ENCODE results near the gene SYNGAP1.
"Not testable (repeated sequence)": the region's sequence is repeated elsewhere in the genome, so short reads cannot be mapped to it uniquely, and the experiment has no call there.

Gene SYNGAP1

GRCh38 chr6:33419580-33420490 is at the start of gene SYNGAP1:
TSS of gene SYNGAP1 (plus strand) at chr6:33420065. CDS start at chr6:33420265, 200 bp downstream.
- DNase-seq (ENCODE audit: low read depth), result peak; percentile 82

- DNase-seq (ENCODE audit: low read depth), result not testable (repeated sequence)
Measured at GRCh38 chr6:33371901-33372300, 48.0 kb upstream of the SYNGAP1 start.

- no peak for DNase-seq (ENCODE audit: low read depth)
Measured at GRCh38 chr6:33372526-33373123, 47.2 kb upstream of the SYNGAP1 start.

GRCh38 chr6:33373960-33374910 is 45.6 kb upstream of the SYNGAP1 start:
- no peak for DNase-seq (ENCODE audit: low read depth)

- peak; percentile 86 for DNase-seq (ENCODE audit: low read depth)
Measured at GRCh38 chr6:33375143-33375671, 44.7 kb upstream of the SYNGAP1 start.

GRCh38 chr6:33377171-33377570 is 42.7 kb upstream of the SYNGAP1 start:
- no peak for DNase-seq (ENCODE audit: low read depth)

GRCh38 chr6:33379184-33379583 is 40.7 kb upstream of the SYNGAP1 start:
- DNase-seq (ENCODE audit: low read depth), result not testable (repeated sequence)

GRCh38 chr6:33380272-33380981 is 39.4 kb upstream of the SYNGAP1 start:
- no peak for DNase-seq (ENCODE audit: low read depth)

- no peak for DNase-seq (ENCODE audit: low read depth)
Measured at GRCh38 chr6:33383427-33384185, 36.3 kb upstream of the SYNGAP1 start.

GRCh38 chr6:33384581-33385020 is 35.3 kb upstream of the SYNGAP1 start:
- DNase-seq (ENCODE audit: low read depth), result peak; percentile 77

- no peak for DNase-seq (ENCODE audit: low read depth)
Measured at GRCh38 chr6:33390173-33390572, 29.7 kb upstream of the SYNGAP1 start.

GRCh38 chr6:33390767-33391277 is 29.0 kb upstream of the SYNGAP1 start:
- DNase-seq (ENCODE audit: low read depth), result no peak

GRCh38 chr6:33391278-33391921 is 28.5 kb upstream of the SYNGAP1 start, which contains the start of gene KIFC1:
TSS of gene KIFC1 (plus strand) at chr6:33391823. CDS start at chr6:33391986, 163 bp downstream.
- peak; percentile 100 for DNase-seq (ENCODE audit: low read depth)

- peak; percentile 43 for DNase-seq (ENCODE audit: low read depth)
Measured at GRCh38 chr6:33391922-33392594, 27.8 kb upstream of the SYNGAP1 start.

GRCh38 chr6:33392595-33392948 is 27.3 kb upstream of the SYNGAP1 start:
- no peak for DNase-seq (ENCODE audit: low read depth)

- DNase-seq (ENCODE audit: low read depth), result no peak
Measured at GRCh38 chr6:33392979-33393378, 26.9 kb upstream of the SYNGAP1 start.

GRCh38 chr6:33397541-33397940 is 22.3 kb upstream of the SYNGAP1 start:
- DNase-seq (ENCODE audit: low read depth), result no peak

GRCh38 chr6:33398601-33399000 is 21.3 kb upstream of the SYNGAP1 start:
- DNase-seq (ENCODE audit: low read depth), result not testable (repeated sequence)

GRCh38 chr6:33399881-33400280 is 20.0 kb upstream of the SYNGAP1 start:
- not testable (repeated sequence) for DNase-seq (ENCODE audit: low read depth)

Measured in EH (cell line).